Measurements from ENCODE around the gene STIM1. TPM values are rescaled to one million over a fixed set of nuclear protein-coding genes. Genes with fewer than 3 reads are reported as not detected.

STIM1 gene
- total RNA-seq, 2 experiments from 2014 or later, result 111 to 113 TPM

- Mint-ChIP-seq H3K4me3 (no peak overlapping the region), H3K36me3 (ENCODE audit: low read depth) (peaks cover 37% of the 10 kb centered on the region), H3K4me1 (peaks cover 24% of the 10 kb centered on the region), H3K27ac (no peak overlapping the region), H3K9me3 (no peaks in the 10 kb centered on the region), H3K27me3 (no peaks in the 10 kb centered on the region)
- POLR2A ChIA-PET, result interaction anchor here (5.9 kb wide), 1 partner anchor 18 kb away, joined by 45 read pairs; the partner anchor contains the start of gene RHOG
- CTCF ChIA-PET, result interaction anchor here (1.4 to 3.8 kb wide), 4 partner anchors 9 to 251 kb away, joined by 3 to 34 read pairs (median 6); partner anchors contain the start of genes PGAP2 and RHOG
- no peak for DNase-seq
These were observed 33.2 kb upstream of the STIM1 start for GRCh38 chr11:3822312-3822711.

- peaks cover 45% of the 10 kb centered on the region for H3K36me3 Mint-ChIP-seq (ENCODE audit: low read depth)
- H3K27me3 Mint-ChIP-seq, result no peaks in the 10 kb centered on the region
- POLR2A ChIA-PET, result interaction anchor here (1.0 to 5.9 kb wide), 4 partner anchors 9 to 31 kb away, joined by 3 to 45 read pairs (median 4); partner anchors contain the start of gene RHOG
- H3K4me1 Mint-ChIP-seq, result peaks cover 28% of the 10 kb centered on the region
- no peak for DNase-seq
- CTCF ChIA-PET, result interaction anchor here (1.4 to 3.8 kb wide), 5 partner anchors 10 to 250 kb away, joined by 3 to 34 read pairs (median 6); partner anchors contain the start of genes PGAP2 and RHOG
- no peak overlapping the region for H3K27ac Mint-ChIP-seq
- H3K4me3 Mint-ChIP-seq, result no peak overlapping the region
- no peaks in the 10 kb centered on the region for H3K9me3 Mint-ChIP-seq
These were observed 32.2 kb upstream of the STIM1 start for GRCh38 chr11:3823303-3823702.

GRCh38 chr11:3823762-3824506 is 31.5 kb upstream of the STIM1 start:
- no peaks in the 10 kb centered on the region for H3K27me3 Mint-ChIP-seq
- POLR2A ChIA-PET, result interaction anchor here (1.0 to 5.9 kb wide), 4 partner anchors 8 to 31 kb away, joined by 3 to 45 read pairs (median 4); partner anchors contain the start of gene RHOG
- CTCF ChIA-PET, result interaction anchor here (1.4 to 3.8 kb wide), 6 partner anchors 10 to 249 kb away, joined by 3 to 34 read pairs (median 6); partner anchors contain the start of genes PGAP2 and RHOG
- H3K9me3 Mint-ChIP-seq, result no peaks in the 10 kb centered on the region
- no peak for DNase-seq
- H3K36me3 Mint-ChIP-seq (ENCODE audit: low read depth), result peaks cover 46% of the 10 kb centered on the region
- H3K27ac Mint-ChIP-seq, result no peak overlapping the region
- peaks cover 28% of the 10 kb centered on the region for H3K4me1 Mint-ChIP-seq
- H3K4me3 Mint-ChIP-seq, result no peak overlapping the region

GRCh38 chr11:3824714-3825472 is 30.6 kb upstream of the STIM1 start:
- H3K36me3 Mint-ChIP-seq (ENCODE audit: low read depth), result peaks cover 50% of the 10 kb centered on the region
- H3K9me3 Mint-ChIP-seq, result no peaks in the 10 kb centered on the region
- POLR2A ChIA-PET, result interaction anchor here (0.6 to 5.9 kb wide), 5 partner anchors 12 to 248 kb away, joined by 3 to 45 read pairs (median 6); partner anchors contain the start of genes RHOG and STIM1
- no peak overlapping the region for H3K4me3 Mint-ChIP-seq
- H3K27ac Mint-ChIP-seq, result peak overlapping the region; percentile 56
- CTCF ChIA-PET, result interaction anchor here (0.6 to 3.8 kb wide), 12 partner anchors 9 to 272 kb away, joined by 3 to 34 read pairs (median 4); partner anchors contain the start of gene RHOG
- peaks cover 30% of the 10 kb centered on the region for H3K4me1 Mint-ChIP-seq
- peak; percentile 82 for DNase-seq
- H3K27me3 Mint-ChIP-seq, result no peaks in the 10 kb centered on the region

DNA sequence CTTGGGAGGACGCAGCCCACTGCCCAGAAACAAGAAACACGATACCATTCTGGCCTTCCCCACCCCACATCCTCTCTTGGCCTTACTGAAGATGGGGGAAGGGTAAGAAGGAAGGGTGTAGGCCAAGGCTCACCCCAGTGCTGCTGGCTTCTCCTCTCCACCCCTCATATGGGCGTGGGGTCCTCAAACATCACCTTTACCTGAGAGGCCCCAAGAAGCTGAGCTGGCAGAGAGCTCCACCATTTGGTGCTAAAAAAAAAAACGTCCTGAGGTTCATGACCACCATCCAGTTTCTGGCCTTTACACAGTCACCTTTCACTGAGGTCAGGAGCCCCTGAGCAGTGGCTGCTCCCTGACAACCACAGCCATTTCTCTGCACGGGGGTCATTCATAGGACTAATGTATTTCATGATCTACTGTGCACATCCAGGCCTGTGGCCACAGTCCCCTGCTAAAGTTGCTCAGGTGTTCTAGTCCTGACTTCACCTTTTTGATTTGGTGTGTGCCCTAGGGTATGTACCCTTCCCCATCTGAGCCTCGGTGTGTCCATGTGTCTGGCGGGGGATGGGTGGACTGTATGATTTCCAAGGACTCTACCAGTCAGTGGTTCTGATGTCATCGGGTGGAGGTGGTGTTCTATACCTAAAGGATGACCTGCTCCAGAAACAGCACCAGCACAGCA is 29.9 kb upstream of the STIM1 start:
- H3K36me3 Mint-ChIP-seq (ENCODE audit: low read depth), result peaks cover 57% of the 10 kb centered on the region

GRCh38 chr11:3826721-3827120 is 28.7 kb upstream of the STIM1 start:
- Mint-ChIP-seq H3K27me3 (no peaks in the 10 kb centered on the region), H3K4me1 (peaks cover 47% of the 10 kb centered on the region), H3K27ac (peak overlapping the region; percentile 30), H3K4me3 (no peak overlapping the region), H3K9me3 (no peaks in the 10 kb centered on the region), H3K36me3 (ENCODE audit: low read depth) (peaks cover 68% of the 10 kb centered on the region)
- DNase-seq, result no peak
- ChIA-PET POLR2A (interaction anchor here (1.0 to 5.9 kb wide), 2 partner anchors 14 to 28 kb away, joined by 3 to 45 read pairs; partner anchors contain the start of gene RHOG), CTCF (interaction anchor here (1.1 to 3.0 kb wide), 3 partner anchors 10 to 246 kb away, joined by 4 to 21 read pairs (median 19); partner anchors contain the start of gene PGAP2)

More for the DNA sequence above, 29.9 kb upstream of the STIM1 start:
- no peaks in the 10 kb centered on the region for H3K27me3 Mint-ChIP-seq
- ChIA-PET CTCF (interaction anchor here (0.6 to 3.8 kb wide), 13 partner anchors 8 to 272 kb away, joined by 3 to 34 read pairs (median 4); partner anchors contain the start of genes PGAP2 and RHOG), POLR2A (interaction anchor here (0.6 to 5.9 kb wide), 5 partner anchors 11 to 248 kb away, joined by 3 to 45 read pairs (median 6); partner anchors contain the start of genes RHOG and STIM1)
- no peaks in the 10 kb centered on the region for H3K9me3 Mint-ChIP-seq
- no peak overlapping the region for H3K4me3 Mint-ChIP-seq
- H3K27ac Mint-ChIP-seq, result peak overlapping the region; percentile 36
- DNase-seq, result no peak
- H3K4me1 Mint-ChIP-seq, result peaks cover 36% of the 10 kb centered on the region

DNA sequence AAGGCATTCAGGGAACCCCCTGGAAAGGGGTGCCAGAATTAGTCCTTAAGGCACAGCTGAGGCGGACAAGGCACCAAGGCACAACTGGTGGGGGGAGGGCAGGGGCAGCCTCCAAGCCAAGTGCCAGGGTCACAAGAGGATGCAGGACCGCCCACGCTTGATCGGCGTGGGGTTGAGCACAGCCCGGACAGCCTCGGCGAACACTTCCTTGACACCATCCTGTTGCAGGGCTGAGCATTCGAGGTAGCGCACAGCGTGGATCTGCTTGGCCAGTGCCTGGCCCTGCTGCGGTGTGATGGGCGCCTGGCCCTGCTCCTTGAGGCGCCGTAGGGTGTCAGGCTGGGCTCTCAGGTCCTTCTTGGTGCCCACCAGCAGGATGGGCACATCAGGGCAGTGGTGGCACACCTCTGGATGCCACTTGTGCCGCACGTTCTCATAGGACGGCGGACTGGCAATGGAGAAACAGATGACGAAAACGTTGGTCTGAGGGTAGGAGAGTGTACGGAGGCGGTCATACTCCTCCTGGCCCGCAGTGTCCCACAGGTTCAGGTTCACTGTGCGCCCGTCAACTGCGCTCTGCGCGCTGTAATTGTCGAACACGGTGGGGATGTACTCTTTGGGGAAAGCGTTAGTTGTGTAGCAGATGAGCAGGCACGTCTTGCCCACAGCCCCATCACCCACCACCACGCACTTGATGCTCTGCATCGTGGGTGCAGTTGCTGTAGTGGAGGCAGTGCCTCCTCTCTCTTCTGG is 27.9 kb upstream of the STIM1 start:
- no peaks in the 10 kb centered on the region for H3K27me3 Mint-ChIP-seq
- H3K36me3 Mint-ChIP-seq (ENCODE audit: low read depth), result peaks cover 76% of the 10 kb centered on the region
- no peak overlapping the region for H3K27ac Mint-ChIP-seq
- ChIA-PET POLR2A (interaction anchor here (1.8 to 5.9 kb wide), 2 partner anchors 9 to 13 kb away, joined by 6 to 45 read pairs; partner anchors contain the start of gene RHOG), CTCF (interaction anchor here (0.9 to 3.0 kb wide), 4 partner anchors 9 to 245 kb away, joined by 3 to 21 read pairs (median 6); no protein-coding TSS in a partner anchor)
- H3K4me1 Mint-ChIP-seq, result peaks cover 56% of the 10 kb centered on the region
- no peak for DNase-seq
- H3K4me3 Mint-ChIP-seq, result no peak overlapping the region
- no peaks in the 10 kb centered on the region for H3K9me3 Mint-ChIP-seq

DNA sequence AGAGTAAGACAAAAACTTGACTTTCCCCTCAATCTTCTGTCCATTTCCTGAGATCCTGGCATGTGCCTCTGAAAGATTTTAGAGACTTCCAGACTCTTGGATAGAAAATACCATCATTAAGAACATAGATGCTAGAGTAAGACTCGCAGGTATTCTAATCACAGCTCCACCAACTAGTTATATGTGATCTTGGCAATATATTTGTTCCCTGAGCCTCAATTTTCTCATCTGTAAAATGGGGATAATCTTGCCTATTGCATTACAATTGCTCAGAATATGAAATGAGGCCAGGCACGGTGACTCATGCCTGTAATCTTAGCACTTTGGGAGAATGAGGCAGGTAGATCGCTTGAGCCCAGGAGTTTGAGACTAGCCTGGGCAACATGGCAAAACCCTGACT is 25.4 kb upstream of the STIM1 start:
- no peak for DNase-seq
- Mint-ChIP-seq H3K4me1 (peaks cover 67% of the 10 kb centered on the region), H3K27me3 (no peaks in the 10 kb centered on the region), H3K36me3 (ENCODE audit: low read depth) (peaks cover 82% of the 10 kb centered on the region), H3K4me3 (no peak overlapping the region), H3K9me3 (no peaks in the 10 kb centered on the region), H3K27ac (no peak overlapping the region)
- POLR2A ChIA-PET, result interaction anchor here (1.4 to 5.3 kb wide), 2 partner anchors 10 to 18 kb away, joined by 3 to 33 read pairs; partner anchors contain the start of gene RHOG
- CTCF ChIA-PET, result interaction anchor here (1.3 to 17.4 kb wide), 3 partner anchors 12 to 22 kb away, joined by 4 to 461 read pairs (median 5); partner anchors contain the start of genes PGAP2 and STIM1

DNA sequence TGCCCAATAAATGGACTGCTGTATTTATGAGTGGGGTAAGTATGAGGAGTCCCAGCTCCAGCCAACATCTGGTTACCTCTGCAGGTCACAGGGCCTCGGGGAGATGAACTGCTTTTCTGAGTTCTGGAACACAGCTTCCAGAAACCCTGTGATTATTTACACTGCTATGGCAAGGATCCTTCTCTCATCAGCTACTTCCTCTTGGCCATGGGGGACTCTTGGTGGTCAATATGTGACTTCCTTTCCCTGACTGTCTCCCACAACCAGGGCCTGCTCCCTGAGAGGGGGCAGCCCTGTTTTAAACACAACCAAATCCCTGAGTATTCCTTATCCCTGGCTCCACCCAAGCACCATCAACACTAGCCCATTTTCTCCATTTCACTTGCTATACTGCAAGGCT is 24.7 kb upstream of the STIM1 start:
- Mint-ChIP-seq H3K36me3 (ENCODE audit: low read depth) (peaks cover 84% of the 10 kb centered on the region), H3K4me3 (no peak overlapping the region)

GRCh38 chr11:3831378-3832239 is 23.9 kb upstream of the STIM1 start:
- CTCF ChIA-PET, result interaction anchor here (1.0 to 17.4 kb wide), 5 partner anchors 10 to 241 kb away, joined by 3 to 461 read pairs (median 3); partner anchors contain the start of genes PGAP2 and STIM1
- DNase-seq, result no peak
- POLR2A ChIA-PET, result interaction anchor here (1.1 to 19.7 kb wide), 6 partner anchors 8 to 242 kb away, joined by 3 to 639 read pairs (median 4); partner anchors contain the start of genes RHOG and STIM1
- Mint-ChIP-seq H3K9me3 (no peaks in the 10 kb centered on the region), H3K4me1 (peaks cover 71% of the 10 kb centered on the region), H3K27me3 (no peaks in the 10 kb centered on the region), H3K4me3 (no peak overlapping the region), H3K36me3 (ENCODE audit: low read depth) (peaks cover 81% of the 10 kb centered on the region), H3K27ac (peak overlapping the region; percentile 61)

More for the DNA sequence above, 24.7 kb upstream of the STIM1 start:
- Mint-ChIP-seq H3K4me1 (peaks cover 69% of the 10 kb centered on the region), H3K27ac (peak overlapping the region; percentile 65), H3K27me3 (no peaks in the 10 kb centered on the region), H3K9me3 (no peaks in the 10 kb centered on the region)
- DNase-seq, result no peak
- ChIA-PET CTCF (interaction anchor here (1.3 to 17.4 kb wide), 4 partner anchors 11 to 242 kb away, joined by 3 to 461 read pairs (median 4); partner anchors contain the start of genes PGAP2 and STIM1), POLR2A (interaction anchor here (1.1 to 19.7 kb wide), 5 partner anchors 10 to 243 kb away, joined by 3 to 639 read pairs (median 3); partner anchors contain the start of genes RHOG and STIM1)

All from activated CD4-positive, alpha-beta memory T cell treated with anti-CD3 and anti-CD28 coated beads, Interleukin-2, amount 10 ng/mL, durations not matched to agents 7 days and 5 days (primary cell).